IMR-90 (cell line): ENCODE results near the gene PASD1. TPM values are rescaled to one million over a fixed set of nuclear protein-coding genes. Genes with fewer than 3 reads are reported as not detected.

Source experiments
- ATAC-seq: fragments of 200-7000 bp; cut with Tn5 transposase; 2 replicates; pipeline ENCODE4 v1.9.1; 2020; ENCODE audit warnings: low read depth, mild to moderate bottlenecking, moderate library complexity
- BruUV-seq: library from RNA; stranded (reverse); fragments of 400-500 nt; replicated peaks from 2 replicates; lab custom pipeline; 2021; lab: Mats Ljungman, UMichigan
- CTCF ChIA-PET: fragments of 300-600 bp; formaldehyde crosslinking; extraction: SDS; loops from one replicate; lab custom pipeline; 2021; ENCODE audit warnings: antibody characterized with exemption; lab: Yijun Ruan, JAX
- POLR2A ChIA-PET: fragments of 300-600 bp; sonication (Branson Sonifier 250); formaldehyde crosslinking; loops from one replicate; lab custom pipeline; 2022; ENCODE audit warnings: antibody characterized with exemption; ENCODE audit not compliant: unreplicated experiment; lab: Charles Lee
- DNase-seq: peaks from one replicate; pipeline ENCODE4 v3.0.0; 2013
- H2AFZ ChIP-seq: replicated peaks from 2 replicates; pipeline ENCODE3; 2013; ENCODE audit warnings: low read length, mild to moderate bottlenecking; ENCODE audit not compliant: poor library complexity
- H2AK5ac ChIP-seq: 2 replicates; pipeline ENCODE4 v1.6.1; 2013; ENCODE audit warnings: low read depth, low read length, inconsistent platforms
- H2AK9ac ChIP-seq: replicated peaks from 2 replicates; pipeline ENCODE3; 2013; ENCODE audit warnings: mild to moderate bottlenecking, low read depth, low read length, moderate library complexity; ENCODE audit not compliant: poor library complexity
- H2BK120ac ChIP-seq: 2 replicates; pipeline ENCODE4 v1.6.1; 2013; ENCODE audit warnings: low read depth, low read length, inconsistent platforms
- H2BK15ac ChIP-seq: 3 replicates; pipeline ENCODE4 v1.6.1; 2013; ENCODE audit warnings: low read depth, low read length, inconsistent platforms
- H2BK20ac ChIP-seq: 2 replicates; pipeline ENCODE4 v1.6.1; 2013; ENCODE audit warnings: low read depth, mild to moderate bottlenecking, inconsistent platforms, low read length, moderate library complexity
- H2BK5ac ChIP-seq: 2 replicates; pipeline ENCODE4 v1.6.1; 2013; ENCODE audit warnings: mild to moderate bottlenecking, low read depth, low read length, inconsistent platforms; ENCODE audit not compliant: poor library complexity, severe bottlenecking
- H3K14ac ChIP-seq: replicated peaks from 2 replicates; pipeline ENCODE4 v1.6.1; 2013; ENCODE audit warnings: low read depth, low read length, inconsistent platforms
- H3K18ac ChIP-seq: 2 replicates; pipeline ENCODE4 v1.6.1; 2013; ENCODE audit warnings: low read depth, low read length, control low read depth
- H3K23ac ChIP-seq: 2 replicates; pipeline ENCODE4 v1.6.1; 2013; ENCODE audit warnings: low read depth, low read length, inconsistent platforms
- H3K27ac ChIP-seq: 2 replicates; pipeline ENCODE4 v1.5.1; 2013; ENCODE audit warnings: mild to moderate bottlenecking, control low read depth, low read length; ENCODE audit not compliant: insufficient read depth
- H3K27me3 ChIP-seq: 2 replicates; pipeline ENCODE4 v1.6.1; 2013; ENCODE audit warnings: low read length; ENCODE audit not compliant: control insufficient read depth, insufficient read depth
- H3K36me3 ChIP-seq: 2 replicates; pipeline ENCODE4 v1.6.1; 2013; ENCODE audit warnings: low read length, mixed read lengths; ENCODE audit not compliant: control insufficient read depth, insufficient read depth
- H3K4ac ChIP-seq: 2 replicates; pipeline ENCODE4 v1.6.1; 2013; ENCODE audit warnings: low read depth, low read length, inconsistent platforms
- H3K4me1 ChIP-seq: 2 replicates; pipeline ENCODE4 v1.6.1; 2013; ENCODE audit warnings: low read length, mixed read lengths; ENCODE audit not compliant: control insufficient read depth, insufficient read depth
- H3K4me2 ChIP-seq: 2 replicates; pipeline ENCODE4 v1.6.1; 2013; ENCODE audit warnings: low read depth, mild to moderate bottlenecking, control low read depth, low read length, moderate library complexity
- H3K4me3 ChIP-seq: 2 replicates; pipeline ENCODE4 v1.5.1; 2013; ENCODE audit warnings: low read depth, mild to moderate bottlenecking, control low read depth, low read length, moderate library complexity; ENCODE audit not compliant: insufficient read depth
- H3K56ac ChIP-seq: 2 replicates; pipeline ENCODE4 v1.6.1; 2013; ENCODE audit warnings: low read length, inconsistent platforms; ENCODE audit not compliant: insufficient read depth; ENCODE audit errors: extremely low read depth
- H3K79me1 ChIP-seq, 2 experiments: 2 replicates each; pipeline ENCODE4 v1.6.1; 2013; ENCODE audit warnings: low read length in 2 of 2, inconsistent platforms in 1 of 2, low read depth in 1 of 2
- H3K9ac ChIP-seq: 2 replicates; pipeline ENCODE4 v1.6.1; 2013; ENCODE audit warnings: low read depth, low read length, control low read depth
- H3K9me1 ChIP-seq: 2 replicates; pipeline ENCODE4 v1.6.1; 2013; ENCODE audit warnings: low read length, inconsistent platforms; ENCODE audit not compliant: insufficient read depth
- H3K9me3 ChIP-seq: 2 replicates; pipeline ENCODE4 v1.6.1; 2013; ENCODE audit warnings: low read length; ENCODE audit not compliant: control insufficient read depth, insufficient read depth
- H4K20me1 ChIP-seq: 2 replicates; pipeline ENCODE4 v1.6.1; 2013; ENCODE audit warnings: low read length, inconsistent platforms; ENCODE audit not compliant: insufficient read depth
- H4K5ac ChIP-seq: 2 replicates; pipeline ENCODE4 v1.6.1; 2013; ENCODE audit warnings: mild to moderate bottlenecking, low read depth, low read length, control low read depth
- H4K8ac ChIP-seq, 2 experiments: 2 replicates each; pipeline ENCODE4 v1.6.1; 2013; ENCODE audit warnings: low read depth in 2 of 2, low read length in 2 of 2, control low read depth in 1 of 2, inconsistent platforms in 1 of 2
- H4K91ac ChIP-seq: 2 replicates; pipeline ENCODE4 v1.6.1; 2013; ENCODE audit warnings: low read depth, low read length, inconsistent platforms; ENCODE audit not compliant: insufficient read depth
- BHLHE40 ChIP-seq: fragments of 150-350 bp; IDR thresholded peaks from 2 replicates; pipeline ENCODE4 v1.6.1; 2016; ENCODE audit warnings: mild to moderate bottlenecking, low read depth, low read length
- CEBPB ChIP-seq: IDR thresholded peaks from 2 replicates; pipeline ENCODE4 v1.6.1; 2012; ENCODE audit warnings: low read depth, low read length, improper control_type of control experiment
- CTCF ChIP-seq: conservative IDR thresholded peaks from 2 replicates; pipeline ENCODE4 v1.5.1; 2012; ENCODE audit warnings: mild to moderate bottlenecking, low read depth, low read length, improper control_type of control experiment
- ELK1 ChIP-seq: fragments of 150-350 bp; IDR thresholded peaks from 2 replicates; pipeline ENCODE4 v1.6.1; 2016; ENCODE audit warnings: low read depth, mild to moderate bottlenecking, low read length, moderate library complexity, borderline replicate concordance
- MXI1 ChIP-seq: IDR thresholded peaks from 2 replicates; pipeline ENCODE4 v1.6.1; 2012; ENCODE audit warnings: low read depth, mild to moderate bottlenecking, low read length, moderate library complexity, borderline replicate concordance
- NFE2L2 ChIP-seq: fragments of 150-350 bp; IDR thresholded peaks from 2 replicates; pipeline ENCODE4 v1.6.1; 2016; ENCODE audit warnings: low read depth, mild to moderate bottlenecking, low read length
- RAD21 ChIP-seq: IDR thresholded peaks from 2 replicates; pipeline ENCODE4 v1.6.1; 2012; ENCODE audit warnings: low read length, improper control_type of control experiment
- RCOR1 ChIP-seq: IDR thresholded peaks from 2 replicates; pipeline ENCODE4 v1.6.1; 2012; ENCODE audit warnings: mild to moderate bottlenecking, low read length, improper control_type of control experiment; ENCODE audit not compliant: insufficient replicate concordance
- RFX5 ChIP-seq: IDR thresholded peaks from 2 replicates; pipeline ENCODE4 v1.8.0; 2012; ENCODE audit warnings: low read depth, mild to moderate bottlenecking, low read length, moderate library complexity
- SMC3 ChIP-seq: fragments of 150-350 bp; IDR thresholded peaks from 2 replicates; pipeline ENCODE4 v1.6.1; 2016; ENCODE audit warnings: low read depth, mild to moderate bottlenecking, antibody characterized with exemption, low read length, moderate library complexity
- USF2 ChIP-seq: fragments of 150-350 bp; IDR thresholded peaks from 2 replicates; pipeline ENCODE4 v1.6.1; 2017; ENCODE audit warnings: mild to moderate bottlenecking, antibody characterized with exemption, low read length, low read depth
- WGBS, 2 experiments: methylation state at CpG; one replicate each; pipeline versions ENCODE4 v1.1.5 to v1.1.7; 2013; ENCODE audit warnings: missing lambda C conversion rate in 2 of 2; ENCODE audit not compliant: insufficient read length in 1 of 2; ENCODE audit errors: extremely low coverage in 2 of 2; 5-methylcytosine and 5-hydroxymethylcytosine counted together
- dilution Hi-C: fragments of 300-500 bp; cut with HindIII; formaldehyde crosslinking; loops from one replicate; pipeline ENCODE4 v1.14.3; 2018; ENCODE audit warnings: low sequenced_read_pairs; ENCODE audit not compliant: unreplicated experiment
- in situ Hi-C: fragments of 300-500 bp; cut with MboI; formaldehyde crosslinking; loops from 3 replicates; pipeline ENCODE4 v1.14.3; 2019; ENCODE audit warnings: low sequenced_read_pairs, inconsistent platforms, mixed read lengths
- intact Hi-C: fragments of 100-400 bp; cut with micrococcal nuclease; formaldehyde crosslinking; loops from 2 replicates; pipeline ENCODE4 v1.10.0; 2022
- polyA plus RNA-seq, 3 experiments: library from polyadenylated mRNA; depleted of rRNA; stranded (reverse); fragments of >200 nt; gene quantifications; 2 replicates each; pipeline ENCODE4 v1.2.3, GENCODE V29; 2012; ENCODE audit warnings: low replicate concordance in 1 of 3
- total RNA-seq: library from RNA; depleted of rRNA; stranded (reverse); fragments of >200 nt; gene quantifications from 2 replicates; pipeline ENCODE4 v1.2.3, GENCODE V29; 2012

The PASD1 gene
- total and polyA plus RNA-seq, 2 of the 4 experiments (the other 2 are of a cell fraction) = not detected

GRCh38 chrX:151552743-151553142 is 10.7 kb upstream of the PASD1 start:
- Histone ChIP-seq H2BK15ac (no peak overlapping the region), H4K5ac (no peak overlapping the region), H2AK5ac (no peak overlapping the region), H2AFZ (no peak overlapping the region), H3K27me3 (no peaks in the 10 kb centered on the region), H3K4me2 (no peak overlapping the region), H3K27ac (no peak overlapping the region), H3K14ac (no peak overlapping the region), H3K56ac (no peak overlapping the region), H3K23ac (no peak overlapping the region), H4K20me1 (no peaks in the 10 kb centered on the region), H4K8ac (no peak overlapping the region), H2BK20ac (no peak overlapping the region), H3K18ac (no peak overlapping the region), H3K9me3 (peaks cover 3% of the 10 kb centered on the region; the same call in 1 of the 2 replicates), H2BK120ac (no peak overlapping the region), H4K91ac (no peak overlapping the region), H3K9me1 (no peaks in the 10 kb centered on the region), H3K4me3 (no peak overlapping the region), H3K36me3 (no peaks in the 10 kb centered on the region), H3K79me1 (no peaks in the 10 kb centered on the region), H3K9ac (no peak overlapping the region), H2BK5ac (no peak overlapping the region), H3K4me1 (no peaks in the 10 kb centered on the region), H3K4ac (no peak overlapping the region), H2AK9ac (no peak overlapping the region)
- no CpG with 5 or more reads among the region's 4 CpGs for WGBS, 2 experiments
- ChIA-PET POLR2A (no interaction called here), CTCF (no interaction called here)
- BruUV-seq = no TSS peak
- intact Hi-C loops (no loop called here), dilution Hi-C loops (no loop called here), in situ Hi-C loops (no loop called here)
- DNase-seq (no peak), ATAC-seq (no peak)
- TF ChIP-seq BHLHE40 (no peak), ELK1 (no peak), NFE2L2 (no peak), USF2 (no peak), MXI1 (no peak), SMC3 (no peak), RCOR1 (no peak), CTCF (no peak), CEBPB (no peak), RFX5 (no peak), RAD21 (no peak)
